Adrenal gland (tissue), 12 donors: ENCODE data around the gene SLC41A1. TPM values are rescaled to one million over a fixed set of nuclear protein-coding genes. Genes with fewer than 3 reads are reported as not detected.
A peak's percentile ranks its signal among the peaks of the same experiment; 100 is the strongest.

Experiments used
- DNase-seq, 7 donors: peaks; one replicate each; pipeline ENCODE4 v3.0.0-alpha.2; 2019 to 2020
- H3K27ac ChIP-seq, 5 donors: fragments of 200-600 bp; sonication (generic) in 4 of 5; 1 replicate in 3 of 5; 2 replicates in 2 of 5; pipeline versions ENCODE4 v1.5.1 to v1.8.0; 2016 to 2020; ENCODE audit warnings: mild to moderate bottlenecking in 1 of 5
- H3K27me3 ChIP-seq: fragments of 200-600 bp; 2 replicates; pipeline ENCODE4 v1.8.0; 2021
- H3K36me3 ChIP-seq, 2 donors: fragments of 200-600 bp; replicated peaks in 1 of 2; 1 replicate in 1 of 2; 2 replicates in 1 of 2; pipeline versions ENCODE4 v1.5.1 to v1.8.0; 2018 to 2022
- H3K4me1 ChIP-seq, 2 donors: fragments of 200-600 bp; replicated peaks in 1 of 2; 1 replicate in 1 of 2; 2 replicates in 1 of 2; pipeline versions ENCODE4 v1.5.1 to v1.8.0; 2018 to 2021
- H3K4me3 ChIP-seq, 4 donors: fragments of 200-600 bp; sonication (generic) in 3 of 4; one replicate each; pipeline ENCODE4 v1.5.1; 2016 to 2018
- H3K9me3 ChIP-seq, 3 donors: fragments of 200-600 bp; sonication (generic) in 1 of 3; replicated peaks in 1 of 3; 1 replicate in 2 of 3; 2 replicates in 1 of 3; pipeline versions ENCODE4 v1.5.1 to v1.8.0; 2016 to 2021
- POLR2A ChIP-seq, 2 donors: fragments of 450-650 bp; IDR thresholded peaks; one replicate each; pipeline ENCODE4 v1.6.1; 2017; ENCODE audit warnings: antibody characterized with exemption in 2 of 2, mild to moderate bottlenecking in 2 of 2, moderate library complexity in 1 of 2
- WGBS, 4 donors: extraction: QIAGEN DNeasy Blood & Tissue Kit in 2 of 4; methylation state at CpG; one replicate each; pipeline versions ENCODE4 v1.1.5 to v1.1.7; 2013 to 2017; 5-methylcytosine and 5-hydroxymethylcytosine counted together
- intact Hi-C, 2 donors: fragments of 100-400 bp; cut with DNase I; formaldehyde crosslinking; loops; one replicate each; pipeline versions ENCODE4 v1.14.1 to v1.15.0; 2022 to 2023
- polyA plus RNA-seq, 3 donors: library from polyadenylated mRNA; stranded (reverse); fragments of 200-250 nt in 2 of 3; fragments of 350-450 nt in 1 of 3; fragmentation: Illumina TruSeq in 1 of 3; extraction: RNeasy Lipid Tissue Mini Kit (QIAGEN cat#74804) in 1 of 3; gene quantifications; one replicate each; pipeline ENCODE4 v1.2.3, GENCODE V29; 2013 to 2014
- total RNA-seq, 9 donors: library from RNA; depleted of rRNA in 4 of 9; stranded (reverse); fragments of >200 nt in 4 of 9; fragments of 120-200 nt in 1 of 9; fragmentation: NEBNext Ultra II Directional in 1 of 9; extraction: Animal tissue kit (Norgen Biotek cat#: 25700) in 1 of 9; gene quantifications; one replicate each; pipeline versions ENCODE4 v1.1.0 to v1.2.4, GENCODE V29; 2013 to 2023
- TF ChIP-seq, protein P1 (sequence below), 6 experiments: fragments of 450-650 bp in 4 of 6; fragments of 200-600 bp in 2 of 6; sonication (generic) in 1 of 6; IDR thresholded peaks; 1 replicate in 5 of 6; 2 replicates in 1 of 6; pipeline versions ENCODE4 v1.5.1 to v1.8.0; 2016 to 2021; ENCODE audit warnings: antibody characterized with exemption in 6 of 6, mild to moderate bottlenecking in 2 of 6, moderate library complexity in 1 of 6
- donor health status: healthy with polysubstance abuse.
- donor health status: Bipolar disorder and iron deficiency.
- donor health status: DM: yes; HTN: yes; CAD: no.
- donor health status: DM: no; HTN: no; CAD: no.
- donor health status: DM: no; HTN: no; CAD: no.
- donor health status: DM: yes; HTN: yes; CAD: no.

SLC41A1 gene
- total and polyA plus RNA-seq, 12 donors, result 8.9 to 143 (median 34.0) TPM

DNA sequence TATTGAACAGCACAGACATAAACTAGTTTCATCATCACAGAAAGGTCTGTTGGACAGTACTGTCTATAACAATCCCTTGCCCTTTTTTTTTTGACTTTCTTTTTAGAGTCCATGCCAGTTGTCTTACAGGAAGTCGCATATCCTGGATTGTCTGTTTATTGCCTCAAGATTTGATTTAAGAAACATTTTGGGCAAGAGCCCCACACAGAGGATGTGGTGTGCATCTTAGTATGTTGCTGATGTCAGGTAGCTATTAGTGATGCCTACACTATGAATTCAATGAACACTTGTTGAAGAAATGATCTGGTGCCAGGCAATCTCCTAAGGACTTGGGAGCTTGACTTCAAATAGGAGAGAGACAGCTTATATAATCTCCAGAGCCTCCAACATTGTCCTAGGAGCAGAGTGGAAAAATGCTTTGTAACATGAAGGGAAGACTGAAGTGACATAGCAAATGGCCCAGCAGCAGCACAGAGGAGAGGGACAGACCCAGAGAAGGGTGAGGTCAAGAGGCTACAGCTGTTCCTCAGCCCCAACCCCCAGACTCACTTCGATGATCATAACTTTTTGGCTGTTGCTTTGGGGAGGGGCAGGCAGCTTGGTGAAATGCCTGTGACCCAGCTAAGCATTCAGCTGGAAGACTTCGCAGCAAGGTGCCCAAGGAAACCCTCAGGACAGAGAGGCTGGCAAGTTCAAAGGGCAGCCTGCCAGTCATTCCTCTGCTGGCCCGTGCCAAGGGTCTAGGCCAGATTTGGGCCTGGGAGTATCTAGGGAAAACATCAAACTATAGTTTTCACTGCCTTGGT, 30.2 kb downstream of the SLC41A1 start:
- H3K27ac ChIP-seq, result no peak overlapping the region
- WGBS, 4 donors, result 63 to 79% (median 69%) methylated on average over 3 to 4 of the region's 4 CpGs
- no peaks in the 10 kb centered on the region for H3K36me3 ChIP-seq
- intact Hi-C loops, result no loop called here
- no peaks in the 10 kb centered on the region for H3K9me3 ChIP-seq
- no peak overlapping the region for H3K4me3 ChIP-seq
- TF ChIP-seq, protein P1, sequence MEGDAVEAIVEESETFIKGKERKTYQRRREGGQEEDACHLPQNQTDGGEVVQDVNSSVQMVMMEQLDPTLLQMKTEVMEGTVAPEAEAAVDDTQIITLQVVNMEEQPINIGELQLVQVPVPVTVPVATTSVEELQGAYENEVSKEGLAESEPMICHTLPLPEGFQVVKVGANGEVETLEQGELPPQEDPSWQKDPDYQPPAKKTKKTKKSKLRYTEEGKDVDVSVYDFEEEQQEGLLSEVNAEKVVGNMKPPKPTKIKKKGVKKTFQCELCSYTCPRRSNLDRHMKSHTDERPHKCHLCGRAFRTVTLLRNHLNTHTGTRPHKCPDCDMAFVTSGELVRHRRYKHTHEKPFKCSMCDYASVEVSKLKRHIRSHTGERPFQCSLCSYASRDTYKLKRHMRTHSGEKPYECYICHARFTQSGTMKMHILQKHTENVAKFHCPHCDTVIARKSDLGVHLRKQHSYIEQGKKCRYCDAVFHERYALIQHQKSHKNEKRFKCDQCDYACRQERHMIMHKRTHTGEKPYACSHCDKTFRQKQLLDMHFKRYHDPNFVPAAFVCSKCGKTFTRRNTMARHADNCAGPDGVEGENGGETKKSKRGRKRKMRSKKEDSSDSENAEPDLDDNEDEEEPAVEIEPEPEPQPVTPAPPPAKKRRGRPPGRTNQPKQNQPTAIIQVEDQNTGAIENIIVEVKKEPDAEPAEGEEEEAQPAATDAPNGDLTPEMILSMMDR (IDR thresholded peaks at IDR 0.05), result no peak
- TF ChIP-seq POLR2A (IDR thresholded peaks at IDR 0.05), result no peak
- no peaks in the 10 kb centered on the region for H3K27me3 ChIP-seq
- no peak for DNase-seq
- no peaks in the 10 kb centered on the region for H3K4me1 ChIP-seq

DNA sequence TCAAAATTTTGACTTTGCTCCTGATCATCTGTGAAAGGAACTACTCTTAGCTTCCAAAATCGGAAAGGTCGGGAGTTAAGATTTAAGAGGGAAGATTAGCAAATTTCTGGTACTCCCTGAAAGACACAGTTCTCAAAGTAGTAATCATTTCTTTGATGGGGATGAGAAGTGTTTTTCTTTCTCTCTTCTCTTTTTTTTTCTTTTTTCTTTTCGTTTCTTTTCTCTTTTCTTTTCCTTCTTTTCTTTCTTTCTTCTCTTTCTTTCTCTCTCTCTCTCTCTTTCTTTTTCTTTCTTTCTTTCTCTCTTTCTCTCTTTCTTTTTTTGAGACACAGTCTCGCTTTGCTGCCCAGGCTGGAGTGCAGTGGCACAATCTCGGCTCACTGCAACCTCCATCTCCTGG, 32.7 kb downstream of the SLC41A1 start:
- Histone ChIP-seq H3K36me3 (no peaks in the 10 kb centered on the region), H3K27me3 (no peaks in the 10 kb centered on the region), H3K4me1 (peaks cover 0 to 7% of the 10 kb centered on the region in 2 donors), H3K27ac (no peak overlapping the region), H3K9me3 (no peaks in the 10 kb centered on the region), H3K4me3 (no peak overlapping the region)
- no peak for TF ChIP-seq POLR2A (IDR thresholded peaks at IDR 0.05)
- TF ChIP-seq, protein P1 (IDR thresholded peaks at IDR 0.05), result no peak
- intact Hi-C loops, result no loop called here
- DNase-seq, result no peak
- 87 to 89% (median 88%) methylated on average over 5 of the region's 5 CpGs for WGBS, 4 donors

DNA sequence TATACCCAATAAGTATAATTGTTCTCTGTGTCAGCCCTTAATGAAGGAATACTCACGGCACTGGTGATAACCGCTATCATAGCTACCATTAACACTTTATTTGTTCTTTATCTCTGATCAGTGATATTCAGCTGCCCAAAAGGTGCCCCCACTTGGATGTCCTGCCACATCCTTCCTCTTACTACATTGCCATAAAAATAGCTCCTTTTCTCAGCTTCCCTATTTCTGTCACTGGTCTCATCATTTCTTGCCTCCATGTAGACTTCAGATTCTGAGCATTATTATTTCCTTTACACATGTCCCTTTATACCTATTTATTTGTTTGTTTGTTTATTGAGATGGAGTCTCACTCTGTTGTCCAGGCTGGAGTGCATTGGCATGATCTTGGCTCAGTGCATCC, 35.0 kb downstream of the SLC41A1 start:
- intact Hi-C loops, result no loop called here

DNA sequence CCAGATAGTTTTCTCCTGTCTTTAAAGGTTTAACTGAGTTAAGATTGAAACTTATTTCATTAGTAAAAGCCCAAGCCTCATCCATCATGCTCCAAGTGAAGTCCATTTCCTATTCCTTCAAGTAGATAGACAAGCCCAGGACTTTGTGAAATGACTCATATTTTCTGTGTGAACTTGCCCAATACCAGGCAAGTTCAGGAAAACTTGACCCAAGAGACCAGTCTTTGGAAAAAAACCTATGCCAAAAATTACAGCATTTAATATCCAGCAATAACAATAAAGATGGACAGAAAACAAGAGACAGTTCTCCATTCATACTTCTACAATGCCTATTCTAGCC, 37.3 kb downstream of the SLC41A1 start:
- Histone ChIP-seq H3K27ac (peak overlapping the region in 2 of 5 donors; percentile 36 to 75), H3K36me3 (peaks cover 0 to 2% of the 10 kb centered on the region in 2 donors), H3K4me1 (peaks cover 0 to 11% of the 10 kb centered on the region in 2 donors), H3K27me3 (no peaks in the 10 kb centered on the region), H3K4me3 (peak overlapping the region in 2 of 4 donors; percentile 39 to 87), H3K9me3 (no peaks in the 10 kb centered on the region)
- peak in 3 of 7 donors; percentile 25 to 48 (median 32) for DNase-seq
- no peak for TF ChIP-seq POLR2A (IDR thresholded peaks at IDR 0.05)
- TF ChIP-seq, protein P1 (IDR thresholded peaks at IDR 0.05), result no peak
- intact Hi-C loops, result no loop called here

More for the DNA sequence above, 35.0 kb downstream of the SLC41A1 start:
- no peak for DNase-seq
- no peaks in the 10 kb centered on the region for H3K27me3 ChIP-seq
- no peak overlapping the region for H3K4me3 ChIP-seq
- TF ChIP-seq POLR2A (IDR thresholded peaks at IDR 0.05), result no peak
- TF ChIP-seq, protein P1 (IDR thresholded peaks at IDR 0.05), result no peak
- no peaks in the 10 kb centered on the region for H3K36me3 ChIP-seq
- peaks cover 0 to 11% of the 10 kb centered on the region in 2 donors for H3K4me1 ChIP-seq
- no peaks in the 10 kb centered on the region for H3K9me3 ChIP-seq
- H3K27ac ChIP-seq, result no peak overlapping the region
- WGBS, 4 donors, result 73 to 85% (median 78%) methylated on average over 2 of the region's 2 CpGs
